Measurements from ENCODE around the gene UROD. TPM values are rescaled to one million over a fixed set of nuclear protein-coding genes. Genes with fewer than 3 reads are reported as not detected.
A peak's percentile ranks its signal among the peaks of the same experiment; 100 is the strongest.
"Not testable (repeated sequence)": the region's sequence is repeated elsewhere in the genome, so short reads cannot be mapped to it uniquely, and the experiment has no call there.

Gene UROD
- polyA plus RNA-seq, 1 donor from 2014 or later = 52.8 TPM

- no peaks in the 10 kb centered on the region for H3K9me3 Mint-ChIP-seq
- no peaks in the 10 kb centered on the region for H3K4me1 Mint-ChIP-seq
- H3K27ac Mint-ChIP-seq = no peak overlapping the region
- no peaks in the 10 kb centered on the region for H3K36me3 Mint-ChIP-seq
- H3K4me3 Mint-ChIP-seq = no peak overlapping the region
- no peaks in the 10 kb centered on the region for H3K27me3 Mint-ChIP-seq
Observed at GRCh38 chr1:45043094-45043493, 31.0 kb downstream of the UROD start.

DNA sequence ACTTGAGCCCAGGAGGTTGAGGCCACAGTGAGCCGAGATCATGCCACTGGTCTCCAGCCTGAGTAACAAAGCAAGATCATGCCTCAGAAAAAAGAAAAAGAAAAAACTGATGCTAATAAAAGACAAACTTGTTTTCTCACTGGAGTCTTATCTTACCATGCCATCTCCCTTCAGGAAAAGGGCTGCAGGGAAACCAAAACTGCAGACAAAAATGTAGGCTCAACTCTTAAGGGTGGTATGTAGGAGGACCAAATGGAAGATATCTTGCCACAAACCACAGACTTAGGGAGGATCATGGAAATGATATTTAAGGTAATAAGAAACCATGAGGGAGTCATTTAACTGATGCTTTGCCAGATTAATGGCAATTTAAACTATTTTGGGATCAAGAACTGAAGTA, 32.9 kb downstream of the UROD start:
- Mint-ChIP-seq H3K4me3 (no peak overlapping the region), H3K36me3 (no peaks in the 10 kb centered on the region), H3K9me3 (no peaks in the 10 kb centered on the region), H3K4me1 (peaks cover 0 to 5% (median 4%) of the 10 kb centered on the region in 3 donors), H3K27me3 (no peaks in the 10 kb centered on the region), H3K27ac (no peak overlapping the region)

DNA sequence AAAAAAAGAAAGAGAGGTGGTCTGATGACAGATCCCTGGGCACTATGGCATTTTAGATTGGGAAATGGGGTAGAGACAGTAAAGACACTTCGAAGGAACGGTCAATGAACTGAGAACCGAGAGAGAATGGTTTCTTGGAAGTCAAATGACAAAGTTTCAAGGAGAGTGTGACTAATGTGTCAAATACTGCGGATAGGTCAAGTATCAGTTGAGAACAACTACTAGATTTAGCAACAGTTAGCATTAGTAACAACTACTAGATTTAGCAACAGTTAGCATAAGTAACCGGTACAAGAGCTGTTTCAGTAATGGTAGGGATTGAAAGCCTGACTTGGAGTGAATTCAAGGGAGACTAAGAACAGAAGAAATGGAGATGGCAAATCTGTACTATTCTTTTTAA, 35.0 kb downstream of the UROD start:
- no peaks in the 10 kb centered on the region for H3K36me3 Mint-ChIP-seq
- no peak overlapping the region for H3K27ac Mint-ChIP-seq
- peaks cover 7 to 12% (median 12%) of the 10 kb centered on the region in 3 donors for H3K4me1 Mint-ChIP-seq
- no peaks in the 10 kb centered on the region for H3K9me3 Mint-ChIP-seq
- no peaks in the 10 kb centered on the region for H3K27me3 Mint-ChIP-seq
- no peak overlapping the region for H3K4me3 Mint-ChIP-seq

DNA sequence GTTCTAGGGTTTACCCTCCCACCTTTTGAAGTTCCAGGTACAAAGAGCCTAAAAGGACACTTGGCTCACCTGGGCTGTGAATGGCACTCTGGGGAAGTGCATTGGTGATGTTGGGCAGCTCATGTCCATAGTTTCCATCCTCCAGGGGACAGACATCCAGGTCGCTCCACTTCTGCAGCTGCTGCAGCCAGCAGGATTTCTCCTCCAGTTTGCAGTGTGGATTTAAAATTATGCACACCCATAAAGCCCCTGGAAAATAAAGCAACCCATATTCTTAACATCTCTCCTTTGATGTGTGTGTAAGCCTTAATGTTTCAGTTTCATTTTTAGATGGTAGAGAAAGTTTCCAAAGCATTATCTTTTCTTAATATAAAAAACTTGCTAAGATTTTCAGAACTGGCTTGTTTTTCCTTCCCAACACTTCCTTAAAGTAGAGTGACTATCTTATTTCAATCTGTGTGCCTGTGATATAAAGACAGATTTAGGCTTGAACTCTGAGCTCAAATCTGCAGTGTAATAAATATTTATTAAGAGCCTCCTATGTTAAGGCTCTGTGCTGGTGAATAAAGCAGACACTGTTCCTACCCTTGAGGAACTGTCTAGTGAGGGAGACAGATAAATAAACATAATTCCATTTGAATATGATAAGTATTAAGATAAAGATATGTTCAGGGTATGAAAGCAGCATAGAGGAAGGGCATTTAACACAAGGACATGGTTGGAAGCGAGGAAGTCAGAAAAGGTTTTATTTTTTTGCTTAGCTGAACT, 39.1 kb downstream of the UROD start:
- Mint-ChIP-seq H3K4me3 (peak overlapping the region in 3 of 4 donors; percentile 38 to 79 (median 53)), H3K27ac (peak overlapping the region in 2 of 3 donors; percentile 1 to 77), H3K36me3 (peaks cover 2% of the 10 kb centered on the region), H3K9me3 (no peaks in the 10 kb centered on the region), H3K27me3 (no peaks in the 10 kb centered on the region), H3K4me1 (peaks cover 13 to 19% (median 19%) of the 10 kb centered on the region in 3 donors)

GRCh38 chr1:45057542-45057941, 45.5 kb downstream of the UROD start:
- H3K36me3 Mint-ChIP-seq = peaks cover 2% of the 10 kb centered on the region
- H3K4me1 Mint-ChIP-seq = peaks cover 5 to 7% (median 7%) of the 10 kb centered on the region in 3 donors
- H3K27me3 Mint-ChIP-seq = no peaks in the 10 kb centered on the region
- H3K27ac Mint-ChIP-seq = no peak overlapping the region
- H3K9me3 Mint-ChIP-seq = no peaks in the 10 kb centered on the region
- H3K4me3 Mint-ChIP-seq = no peak overlapping the region

DNA sequence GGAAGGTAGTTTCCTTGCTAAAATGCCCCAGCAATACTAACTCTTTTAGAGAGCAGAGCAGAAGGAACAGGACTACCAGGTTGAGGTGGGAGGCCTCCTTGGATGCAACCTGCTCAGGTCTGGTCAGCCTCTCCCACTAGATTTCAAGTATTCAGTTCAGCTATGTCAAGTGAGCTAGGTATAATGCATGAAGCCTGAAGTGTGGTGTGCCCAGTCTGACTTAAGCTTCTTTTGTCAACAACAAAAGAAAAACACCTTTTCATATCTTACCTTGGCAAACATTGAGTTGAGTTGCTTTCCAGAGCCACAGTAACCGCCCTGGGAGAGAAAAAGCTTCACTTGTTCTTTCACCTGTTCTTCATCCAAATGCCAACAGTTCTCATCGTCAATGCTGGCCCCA, 47.8 kb downstream of the UROD start:
- no peak overlapping the region for H3K27ac Mint-ChIP-seq
- H3K9me3 Mint-ChIP-seq = no peaks in the 10 kb centered on the region
- no peaks in the 10 kb centered on the region for H3K4me1 Mint-ChIP-seq
- H3K27me3 Mint-ChIP-seq = no peaks in the 10 kb centered on the region
- H3K36me3 Mint-ChIP-seq = peaks cover 4% of the 10 kb centered on the region
- no peak overlapping the region for H3K4me3 Mint-ChIP-seq

- H3K36me3 Mint-ChIP-seq, H3K4me3 Mint-ChIP-seq: not testable (repeated sequence)
Observed at GRCh38 chr1:45062463-45062862, 50.4 kb downstream of the UROD start.

DNA sequence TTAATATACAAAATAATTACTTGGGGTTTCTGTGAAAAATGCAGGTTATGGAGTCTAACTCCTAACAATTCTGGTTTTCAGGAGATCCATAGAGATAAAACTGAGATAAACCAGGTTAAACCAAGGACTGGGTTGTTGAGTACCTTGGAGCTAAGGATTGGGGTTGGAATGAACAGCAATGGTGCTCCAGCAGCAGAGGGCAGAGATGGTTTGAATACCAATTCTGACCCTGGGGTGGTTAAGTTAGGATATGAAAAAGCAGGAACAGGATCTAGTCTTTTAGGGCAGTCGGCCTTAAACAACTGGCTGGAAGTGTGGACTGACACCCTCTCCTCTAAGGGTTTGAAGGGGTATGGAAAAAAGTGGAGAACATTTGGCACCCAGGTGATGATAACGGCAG, 53.0 kb downstream of the UROD start:
- H3K36me3 Mint-ChIP-seq = peaks cover 4% of the 10 kb centered on the region
- H3K4me3 Mint-ChIP-seq = no peak overlapping the region
- H3K9me3 Mint-ChIP-seq = peaks cover 0 to 4% (median 2%) of the 10 kb centered on the region in 3 donors
- H3K4me1 Mint-ChIP-seq = no peaks in the 10 kb centered on the region
- H3K27ac Mint-ChIP-seq = no peak overlapping the region
- H3K27me3 Mint-ChIP-seq = no peaks in the 10 kb centered on the region

More at GRCh38 chr1:45062463-45062862, 50.4 kb downstream of the UROD start:
- not testable (repeated sequence) for H3K27ac Mint-ChIP-seq, H3K9me3 Mint-ChIP-seq, H3K4me1 Mint-ChIP-seq, H3K27me3 Mint-ChIP-seq

Other genes with a start within 250 kb of the UROD start
- 1,590 TPM for gene RPS8, start 236.7 kb upstream of the UROD start, polyA plus RNA-seq
- 0.94 TPM for gene BEST4, start 224.1 kb upstream of the UROD start, polyA plus RNA-seq
- 9.6 TPM for gene PLK3, start 211.9 kb upstream of the UROD start, polyA plus RNA-seq
- gene DYNLT4, start 204.9 kb upstream of the UROD start, polyA plus RNA-seq = not detected
- gene BTBD19, start 203.7 kb upstream of the UROD start, polyA plus RNA-seq = not detected
- 0.21 TPM for gene PTCH2, start 169.0 kb upstream of the UROD start, polyA plus RNA-seq
- 19.3 TPM for gene EIF2B3, start 25.7 kb upstream of the UROD start, polyA plus RNA-seq
- gene HECTD3, start 930 bp upstream of the UROD start, polyA plus RNA-seq = 27.2 TPM
- gene ZSWIM5, start 194.4 kb downstream of the UROD start, polyA plus RNA-seq = 0.14 TPM

Measured in IgD-negative memory B cell (primary cell).